GM12878 (cell line): ENCODE results near the gene EIF4H.

Experiments used
- BHLHE40 ChIP-seq, 2 experiments: fragments of 450-650 bp in 1 of 2; IDR thresholded peaks; 2 replicates each; pipeline ENCODE4 v1.6.1; 2011 to 2017; ENCODE audit warnings: low read depth in 2 of 2, borderline replicate concordance in 1 of 2, improper control_type of control experiment in 1 of 2, low read length in 1 of 2, mild to moderate bottlenecking in 1 of 2
- CTCF ChIP-seq, 3 experiments: IDR thresholded peaks in 2 of 3; conservative IDR thresholded peaks in 1 of 3; 2 replicates each; pipeline ENCODE4 v1.5.1; 2011; ENCODE audit warnings: low read depth in 3 of 3, low read length in 3 of 3, mild to moderate bottlenecking in 3 of 3, control low read depth in 2 of 3, moderate library complexity in 2 of 3, inconsistent platforms in 1 of 3, mixed read lengths in 1 of 3; ENCODE audit not compliant: control insufficient read depth in 2 of 3, insufficient read depth in 1 of 3; ENCODE audit errors: extremely low read depth in 1 of 3
- EZH2 ChIP-seq: IDR thresholded peaks from 2 replicates; pipeline ENCODE4 v1.6.1; 2012; ENCODE audit warnings: low read depth, mild to moderate bottlenecking, control low read depth, inconsistent platforms, low read length, borderline replicate concordance; ENCODE audit not compliant: control insufficient read depth
- FOXM1 ChIP-seq: IDR thresholded peaks from 2 replicates; pipeline ENCODE4 v1.6.1; 2012; ENCODE audit warnings: low read depth, mild to moderate bottlenecking, inconsistent platforms, low read length, moderate library complexity
- IKZF1 ChIP-seq: fragments of 450-650 bp; conservative IDR thresholded peaks from 2 replicates; pipeline ENCODE4 v1.6.1; 2017; ENCODE audit warnings: antibody characterized with exemption, mild to moderate bottlenecking
- LARP7 ChIP-seq: fragments of 450-650 bp; IDR thresholded peaks from 2 replicates; pipeline ENCODE4 v1.6.1; 2017; ENCODE audit warnings: mild to moderate bottlenecking
- MAX ChIP-seq: IDR thresholded peaks from 2 replicates; pipeline ENCODE4 v1.6.1; 2012; ENCODE audit warnings: low read depth, low read length, improper control_type of control experiment
- SPI1 ChIP-seq: IDR thresholded peaks from 2 replicates; pipeline ENCODE4 v1.6.1; 2011; ENCODE audit warnings: low read depth, mild to moderate bottlenecking, low read length, moderate library complexity, borderline replicate concordance; ENCODE audit not compliant: insufficient read depth
- ZBED1 ChIP-seq: IDR thresholded peaks from 2 replicates; pipeline ENCODE4 v1.6.1; 2016; ENCODE audit warnings: borderline replicate concordance
- ZSCAN29 ChIP-seq: fragments of 450-650 bp; IDR thresholded peaks from 2 replicates; pipeline ENCODE4 v1.6.1; 2017; ENCODE audit warnings: mild to moderate bottlenecking, moderate library complexity
- TF ChIP-seq, protein P1 (sequence below): IDR thresholded peaks from 2 replicates; pipeline ENCODE4 v1.6.1; 2011; ENCODE audit warnings: low read depth, low read length, improper control_type of control experiment, borderline replicate concordance

GRCh38 chr7:74231232-74231590, 57.1 kb downstream of the EIF4H start:
- TF ChIP-seq SPI1 (peak; percentile 72; the same call in 1 of the 2 replicates), CTCF (IDR thresholded peaks at IDR 0.05 in 2 of 3, conservative IDR thresholded peaks at IDR 0.05 in 1 of 3; ENCODE audit: control insufficient read depth in 2 of 3, extremely low read depth in 1 of 3, insufficient read depth in 1 of 3, low read depth in 3 of 3, low read length in 3 of 3) (no peak), ZBED1 (0 out of 2 replicates have a peak, but pooled peaks have one; percentile 40), BHLHE40 (IDR thresholded peaks at IDR 0.05; ENCODE audit: borderline replicate concordance in 1 of 2, low read depth in 2 of 2, low read length in 1 of 2) (no peak), FOXM1 (no peak), MAX (no peak), ZSCAN29 (0 out of 2 replicates have a peak, but pooled peaks have one; percentile 39), IKZF1 (no peak), LARP7 (no peak), EZH2 (no peak)
- TF ChIP-seq, protein P1, sequence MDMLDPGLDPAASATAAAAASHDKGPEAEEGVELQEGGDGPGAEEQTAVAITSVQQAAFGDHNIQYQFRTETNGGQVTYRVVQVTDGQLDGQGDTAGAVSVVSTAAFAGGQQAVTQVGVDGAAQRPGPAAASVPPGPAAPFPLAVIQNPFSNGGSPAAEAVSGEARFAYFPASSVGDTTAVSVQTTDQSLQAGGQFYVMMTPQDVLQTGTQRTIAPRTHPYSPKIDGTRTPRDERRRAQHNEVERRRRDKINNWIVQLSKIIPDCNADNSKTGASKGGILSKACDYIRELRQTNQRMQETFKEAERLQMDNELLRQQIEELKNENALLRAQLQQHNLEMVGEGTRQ, result no peak
